Parathyroid adenoma (tissue), 2 donors: ENCODE results near the gene WWP2.

Experiments
- H2AFZ ChIP-seq: fragments of 300-600 bp; sonication (generic); one replicate; pipeline ENCODE4 v1.7.0; 2017; ENCODE audit warnings: antibody characterized with exemption, mild to moderate bottlenecking
- H3K27ac ChIP-seq: fragments of 300-600 bp; sonication (generic); one replicate; pipeline ENCODE4 v1.7.0; 2017
- H3K27me3 ChIP-seq: fragments of 300-600 bp; sonication (generic); one replicate; pipeline ENCODE4 v1.7.0; 2017; ENCODE audit warnings: low read length; ENCODE audit not compliant: control insufficient read depth, insufficient read depth
- H3K36me3 ChIP-seq: fragments of 300-600 bp; sonication (generic); one replicate; pipeline ENCODE4 v1.7.0; 2017; ENCODE audit warnings: low read length; ENCODE audit not compliant: control insufficient read depth, insufficient read depth
- H3K4me1 ChIP-seq: fragments of 300-600 bp; sonication (generic); one replicate; pipeline ENCODE4 v1.7.0; 2017; ENCODE audit warnings: control low read depth
- H3K4me2 ChIP-seq: fragments of 300-600 bp; sonication (generic); one replicate; pipeline ENCODE4 v1.7.0; 2017; ENCODE audit warnings: low read length
- H3K4me3 ChIP-seq: fragments of 300-600 bp; sonication (generic); one replicate; pipeline ENCODE4 v1.7.0; 2017; ENCODE audit warnings: low read depth, low read length
- H3K79me2 ChIP-seq: fragments of 300-600 bp; sonication (generic); one replicate; pipeline ENCODE4 v1.7.0; 2017; ENCODE audit warnings: control low read depth
- H3K9ac ChIP-seq: fragments of 300-600 bp; sonication (generic); one replicate; pipeline ENCODE4 v1.7.0; 2017; ENCODE audit warnings: mild to moderate bottlenecking
- H3K9me3 ChIP-seq: fragments of 300-600 bp; sonication (generic); one replicate; pipeline ENCODE4 v1.7.0; 2017; ENCODE audit warnings: low read length; ENCODE audit not compliant: control insufficient read depth
- CTCF ChIP-seq: fragments of 300-600 bp; sonication (generic); IDR thresholded peaks from one replicate; pipeline ENCODE4 v1.7.0; 2017; ENCODE audit warnings: antibody characterized with exemption, mild to moderate bottlenecking
- donor health status: primary hyperparathyroidism.

Gene WWP2

GRCh38 chr16:69917311-69917710, 155.2 kb downstream of the WWP2 start:
- H3K4me1 ChIP-seq: no peaks in the 10 kb centered on the region
- H3K27me3 ChIP-seq: no peaks in the 10 kb centered on the region
- no peak overlapping the region for H3K9ac ChIP-seq
- no peaks in the 10 kb centered on the region for H3K9me3 ChIP-seq
- no peak overlapping the region for H3K27ac ChIP-seq
- no peak overlapping the region for H2AFZ ChIP-seq
- H3K4me2 ChIP-seq: no peak overlapping the region
- H3K79me2 ChIP-seq: no peaks in the 10 kb centered on the region
- TF ChIP-seq CTCF: no peak
- no peak overlapping the region for H3K4me3 ChIP-seq
- no peaks in the 10 kb centered on the region for H3K36me3 ChIP-seq

DNA sequence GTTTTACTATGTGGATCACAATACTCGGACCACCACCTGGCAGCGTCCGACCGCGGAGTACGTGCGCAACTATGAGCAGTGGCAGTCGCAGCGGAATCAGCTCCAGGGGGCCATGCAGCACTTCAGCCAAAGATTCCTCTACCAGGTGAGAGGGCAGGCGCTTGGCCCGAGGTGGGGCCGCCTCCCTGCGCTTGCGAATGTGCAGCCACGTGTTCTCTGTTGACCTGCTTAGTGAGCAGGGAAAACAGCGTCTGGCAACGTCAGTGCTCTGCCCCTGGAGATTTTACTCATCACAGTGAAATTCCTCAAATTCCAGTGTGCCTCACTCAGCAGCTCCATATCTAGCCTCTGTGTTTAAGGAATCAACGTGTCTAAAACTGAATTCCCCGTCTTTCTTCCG, 155.6 kb downstream of the WWP2 start:
- H3K4me3 ChIP-seq: no peak overlapping the region
- H3K27me3 ChIP-seq: no peaks in the 10 kb centered on the region
- no peak for TF ChIP-seq CTCF
- no peak overlapping the region for H3K4me2 ChIP-seq
- no peaks in the 10 kb centered on the region for H3K36me3 ChIP-seq
- H3K4me1 ChIP-seq: no peaks in the 10 kb centered on the region
- no peak overlapping the region for H2AFZ ChIP-seq
- no peaks in the 10 kb centered on the region for H3K79me2 ChIP-seq
- no peak overlapping the region for H3K27ac ChIP-seq
- H3K9me3 ChIP-seq: no peaks in the 10 kb centered on the region
- no peak overlapping the region for H3K9ac ChIP-seq

DNA sequence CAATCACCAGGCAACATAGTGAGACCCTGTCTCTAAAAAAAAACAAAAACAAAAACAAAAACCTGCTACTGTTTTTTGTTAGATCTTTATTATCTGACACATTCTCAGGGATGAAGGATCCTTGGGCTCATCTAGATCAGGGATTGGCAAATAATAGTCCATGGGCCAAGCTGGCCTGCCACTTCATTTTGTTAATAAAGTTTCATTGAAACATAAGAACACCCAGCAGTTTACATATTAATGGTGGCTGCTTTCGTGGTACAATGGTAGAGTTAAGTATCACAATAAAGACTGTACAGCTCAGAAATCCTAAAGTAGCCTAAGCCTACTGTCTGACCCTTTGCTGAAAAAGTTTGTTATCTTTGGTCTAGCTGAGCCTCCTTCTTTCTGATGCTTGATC, 156.1 kb downstream of the WWP2 start:
- no peak overlapping the region for H3K4me2 ChIP-seq
- H3K27ac ChIP-seq: no peak overlapping the region
- H3K9me3 ChIP-seq: no peaks in the 10 kb centered on the region
- no peaks in the 10 kb centered on the region for H3K4me1 ChIP-seq
- no peak overlapping the region for H2AFZ ChIP-seq
- H3K9ac ChIP-seq: no peak overlapping the region
- H3K36me3 ChIP-seq: no peaks in the 10 kb centered on the region
- no peak overlapping the region for H3K4me3 ChIP-seq
- no peaks in the 10 kb centered on the region for H3K79me2 ChIP-seq
- TF ChIP-seq CTCF: no peak
- H3K27me3 ChIP-seq: no peaks in the 10 kb centered on the region

GRCh38 chr16:69921127-69921526, 159.0 kb downstream of the WWP2 start:
- no peak overlapping the region for H3K27ac ChIP-seq

More at GRCh38 chr16:69921127-69921526, 159.0 kb downstream of the WWP2 start:
- no peak overlapping the region for H3K9ac ChIP-seq
- H3K4me1 ChIP-seq: no peaks in the 10 kb centered on the region
- no peaks in the 10 kb centered on the region for H3K79me2 ChIP-seq
- no peaks in the 10 kb centered on the region for H3K36me3 ChIP-seq
- H3K9me3 ChIP-seq: no peaks in the 10 kb centered on the region
- H3K27me3 ChIP-seq: no peaks in the 10 kb centered on the region
- H3K4me2 ChIP-seq: no peak overlapping the region
- TF ChIP-seq CTCF: no peak
- H2AFZ ChIP-seq: no peak overlapping the region
- H3K4me3 ChIP-seq: no peak overlapping the region
